ENCODE data around the gene EPHA6. TPM values are rescaled to one million over a fixed set of nuclear protein-coding genes. Genes with fewer than 3 reads are reported as not detected.

Gene EPHA6
- total RNA-seq, 4 donors from 2014 or later = not detected

DNA sequence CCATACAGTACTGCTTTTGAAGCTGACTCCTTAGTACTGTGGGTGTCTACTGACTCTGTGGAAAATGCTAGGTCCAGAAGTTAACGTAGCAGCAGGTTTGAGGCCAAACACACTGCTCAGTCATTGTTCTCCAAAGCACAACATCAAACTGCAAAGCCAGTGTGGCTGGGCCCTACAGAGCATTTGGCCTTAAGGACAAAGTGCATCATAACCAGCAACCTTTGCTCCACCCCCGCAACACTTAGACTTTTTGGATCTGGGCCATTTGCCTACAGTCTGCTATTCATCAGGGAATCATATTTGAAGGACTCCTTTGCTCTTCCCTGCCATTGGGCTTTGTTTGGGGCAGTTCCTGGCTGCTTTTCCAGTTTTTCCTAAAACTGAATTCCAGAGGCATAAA is 907.1 kb downstream of the EPHA6 start:
- DNase-seq (no peak), ATAC-seq (no peak)
- H3K9me3 ChIP-seq = no peaks in the 10 kb centered on the region
- H3K27ac ChIP-seq = no peak overlapping the region
- peaks cover 0 to 3% of the 10 kb centered on the region in 2 donors for H3K4me1 ChIP-seq
- no peaks in the 10 kb centered on the region for H3K27me3 ChIP-seq
- in situ Hi-C loops (cut with MboI; ENCODE audit: low sequenced_read_pairs in 4 of 4) = loop anchor here in 1 of 4 donors (25.0 kb wide), 1 partner anchor 859 kb away; no protein-coding TSS in a partner anchor
- intact Hi-C loops (cut with DNase I; ENCODE audit: low total_unique reads) = no loop called here
- no peak overlapping the region for H3K4me3 ChIP-seq
- H3K36me3 ChIP-seq = no peaks in the 10 kb centered on the region
- TF ChIP-seq POLR2A (IDR thresholded peaks at IDR 0.05) = no peak
- TF ChIP-seq, protein P1, sequence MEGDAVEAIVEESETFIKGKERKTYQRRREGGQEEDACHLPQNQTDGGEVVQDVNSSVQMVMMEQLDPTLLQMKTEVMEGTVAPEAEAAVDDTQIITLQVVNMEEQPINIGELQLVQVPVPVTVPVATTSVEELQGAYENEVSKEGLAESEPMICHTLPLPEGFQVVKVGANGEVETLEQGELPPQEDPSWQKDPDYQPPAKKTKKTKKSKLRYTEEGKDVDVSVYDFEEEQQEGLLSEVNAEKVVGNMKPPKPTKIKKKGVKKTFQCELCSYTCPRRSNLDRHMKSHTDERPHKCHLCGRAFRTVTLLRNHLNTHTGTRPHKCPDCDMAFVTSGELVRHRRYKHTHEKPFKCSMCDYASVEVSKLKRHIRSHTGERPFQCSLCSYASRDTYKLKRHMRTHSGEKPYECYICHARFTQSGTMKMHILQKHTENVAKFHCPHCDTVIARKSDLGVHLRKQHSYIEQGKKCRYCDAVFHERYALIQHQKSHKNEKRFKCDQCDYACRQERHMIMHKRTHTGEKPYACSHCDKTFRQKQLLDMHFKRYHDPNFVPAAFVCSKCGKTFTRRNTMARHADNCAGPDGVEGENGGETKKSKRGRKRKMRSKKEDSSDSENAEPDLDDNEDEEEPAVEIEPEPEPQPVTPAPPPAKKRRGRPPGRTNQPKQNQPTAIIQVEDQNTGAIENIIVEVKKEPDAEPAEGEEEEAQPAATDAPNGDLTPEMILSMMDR (IDR thresholded peaks at IDR 0.05 in 4 of 5, conservative IDR thresholded peaks at IDR 0.05 in 1 of 5) = no peak

DNA sequence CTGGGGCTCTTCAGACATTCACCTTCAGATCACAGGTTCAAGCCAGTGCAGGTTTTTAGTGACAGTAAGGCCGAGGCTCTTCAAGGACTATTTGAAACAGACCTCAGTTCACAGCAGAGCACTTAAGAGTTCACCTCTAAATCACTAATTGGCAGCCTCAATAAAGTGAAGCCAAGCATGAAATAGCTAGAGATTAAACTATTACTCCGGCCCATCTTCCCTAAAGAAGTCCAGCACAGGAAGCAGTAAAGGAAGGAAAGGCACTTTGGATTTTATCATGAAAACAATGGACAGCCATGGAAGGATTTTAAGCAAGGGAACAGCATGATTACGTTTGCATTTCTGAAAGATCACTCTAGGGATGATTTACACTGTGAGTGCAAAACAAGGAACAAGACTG is 922.5 kb downstream of the EPHA6 start:
- H3K27me3 ChIP-seq = no peaks in the 10 kb centered on the region
- H3K36me3 ChIP-seq = no peaks in the 10 kb centered on the region
- no peak for DNase-seq
- no peaks in the 10 kb centered on the region for H3K4me1 ChIP-seq
- TF ChIP-seq, protein P1 (IDR thresholded peaks at IDR 0.05 in 4 of 5, conservative IDR thresholded peaks at IDR 0.05 in 1 of 5) = no peak
- TF ChIP-seq POLR2A (IDR thresholded peaks at IDR 0.05) = no peak
- H3K27ac ChIP-seq = no peak overlapping the region
- intact Hi-C loops (cut with DNase I; ENCODE audit: low total_unique reads) (no loop called here), in situ Hi-C loops (cut with MboI; ENCODE audit: low sequenced_read_pairs in 4 of 4) (no loop called here)
- H3K4me3 ChIP-seq = no peak overlapping the region
- no peak for ATAC-seq
- H3K9me3 ChIP-seq = no peaks in the 10 kb centered on the region

DNA sequence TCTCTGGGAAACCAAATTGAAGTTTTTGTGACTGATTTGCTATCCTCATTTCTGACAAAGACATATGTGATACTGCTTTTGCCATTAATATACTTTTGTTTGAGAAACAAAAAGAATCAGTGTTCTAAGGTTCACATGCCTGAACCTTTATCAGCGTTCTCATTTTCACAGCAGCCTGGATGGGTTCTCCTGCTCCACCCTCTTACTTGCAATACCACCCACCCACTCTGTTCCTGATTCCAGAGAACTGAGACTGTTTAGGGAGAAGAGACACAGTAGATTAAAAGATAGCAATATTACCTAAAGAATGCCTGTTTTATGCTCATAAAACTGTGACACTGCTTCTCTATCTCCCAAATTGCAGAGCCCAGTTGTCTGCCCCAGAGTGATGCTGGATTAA is 924.4 kb downstream of the EPHA6 start:
- Histone ChIP-seq H3K4me3 (no peak overlapping the region), H3K4me1 (no peaks in the 10 kb centered on the region), H3K36me3 (no peaks in the 10 kb centered on the region), H3K27ac (no peak overlapping the region), H3K9me3 (no peaks in the 10 kb centered on the region), H3K27me3 (no peaks in the 10 kb centered on the region)
- intact Hi-C loops (cut with DNase I; ENCODE audit: low total_unique reads) (no loop called here), in situ Hi-C loops (cut with MboI; ENCODE audit: low sequenced_read_pairs in 4 of 4) (no loop called here)
- TF ChIP-seq POLR2A (IDR thresholded peaks at IDR 0.05) = no peak
- TF ChIP-seq, protein P1 (IDR thresholded peaks at IDR 0.05 in 4 of 5, conservative IDR thresholded peaks at IDR 0.05 in 1 of 5) = no peak
- ATAC-seq (no peak), DNase-seq (no peak)

DNA sequence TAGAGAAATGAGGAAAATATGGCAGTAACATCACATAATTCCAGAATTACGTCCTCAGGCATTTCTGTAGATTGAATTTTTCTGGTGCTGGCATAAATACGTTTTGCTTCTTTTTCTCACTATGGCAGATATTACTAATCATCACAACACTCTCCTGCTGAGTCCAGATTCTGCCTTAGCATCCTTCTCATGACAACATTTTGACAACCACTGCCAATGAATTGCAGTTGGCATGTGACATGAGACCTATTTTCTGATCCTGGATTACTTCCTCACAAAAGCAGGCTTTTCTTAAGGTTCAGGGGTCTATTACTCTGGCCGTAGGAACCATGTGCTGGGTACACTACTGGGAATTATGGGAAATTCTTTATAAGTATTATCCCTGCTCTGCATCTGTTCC is 927.6 kb downstream of the EPHA6 start:
- H3K36me3 ChIP-seq = no peaks in the 10 kb centered on the region
- H3K9me3 ChIP-seq = no peaks in the 10 kb centered on the region
- in situ Hi-C loops (cut with MboI; ENCODE audit: low sequenced_read_pairs in 4 of 4) (no loop called here), intact Hi-C loops (cut with DNase I; ENCODE audit: low total_unique reads) (no loop called here)
- H3K27me3 ChIP-seq = no peaks in the 10 kb centered on the region
- DNase-seq (no peak), ATAC-seq (no peak)
- H3K4me1 ChIP-seq = no peaks in the 10 kb centered on the region
- H3K4me3 ChIP-seq = no peak overlapping the region
- TF ChIP-seq POLR2A (IDR thresholded peaks at IDR 0.05) = no peak
- TF ChIP-seq, protein P1 (IDR thresholded peaks at IDR 0.05 in 4 of 5, conservative IDR thresholded peaks at IDR 0.05 in 1 of 5) = no peak
- no peak overlapping the region for H3K27ac ChIP-seq

DNA sequence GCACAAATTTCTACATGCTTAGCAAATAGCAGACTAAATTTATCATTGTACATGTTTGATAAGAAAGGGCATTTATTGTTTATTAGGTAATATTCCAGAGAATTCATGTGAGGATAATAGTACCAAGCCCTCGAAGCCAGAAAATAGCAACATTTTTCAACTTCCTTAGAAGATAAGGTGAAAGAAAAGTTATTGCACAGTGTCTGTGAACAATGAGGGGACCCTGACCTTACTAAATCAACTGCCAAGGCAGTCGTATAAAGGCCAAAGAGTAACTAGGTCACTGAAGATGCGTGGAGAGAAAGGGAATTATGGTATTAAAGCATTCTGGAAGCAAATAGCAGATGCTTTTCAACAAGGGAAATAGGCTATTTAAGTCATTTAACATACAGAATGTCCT is 929.9 kb downstream of the EPHA6 start:
- H3K27ac ChIP-seq = no peak overlapping the region
- intact Hi-C loops (cut with DNase I; ENCODE audit: low total_unique reads) (no loop called here), in situ Hi-C loops (cut with MboI; ENCODE audit: low sequenced_read_pairs in 4 of 4) (no loop called here)
- H3K9me3 ChIP-seq = no peaks in the 10 kb centered on the region
- DNase-seq = no peak
- H3K27me3 ChIP-seq = no peaks in the 10 kb centered on the region
- H3K36me3 ChIP-seq = no peaks in the 10 kb centered on the region
- no peak overlapping the region for H3K4me3 ChIP-seq
- no peaks in the 10 kb centered on the region for H3K4me1 ChIP-seq
- ATAC-seq = no peak
- TF ChIP-seq, protein P1 (IDR thresholded peaks at IDR 0.05 in 4 of 5, conservative IDR thresholded peaks at IDR 0.05 in 1 of 5) = no peak
- no peak for TF ChIP-seq POLR2A (IDR thresholded peaks at IDR 0.05)

All from gastrocnemius medialis (tissue), 4 donors.